Left lung (tissue), 10 donors: ENCODE measurements around the gene EFNA5. TPM values are rescaled to one million over a fixed set of nuclear protein-coding genes. Genes with fewer than 3 reads are reported as not detected.
A peak's percentile ranks its signal among the peaks of the same experiment; 100 is the strongest.

Experiments used
- ATAC-seq: fragments of 200-7000 bp; cut with Tn5 transposase; one replicate; pipeline ENCODE4 v1.9.1; 2020; ENCODE audit warnings: moderate library complexity
- DNase-seq, 4 donors: peaks; one replicate each; pipeline ENCODE4 v3.0.0-alpha.2; 2013 to 2020
- H3K27ac ChIP-seq, 2 donors: fragments of 200-600 bp; sonication (generic) in 1 of 2; one replicate each; pipeline versions ENCODE4 v1.5.0 to v1.8.0; 2020 to 2021
- H3K27me3 ChIP-seq, 2 donors: fragments of 200-600 bp; sonication (generic) in 1 of 2; one replicate each; pipeline versions ENCODE4 v1.5.0 to v1.8.0; 2020 to 2021
- H3K36me3 ChIP-seq, 2 donors: fragments of 200-600 bp; sonication (generic) in 1 of 2; one replicate each; pipeline versions ENCODE4 v1.5.0 to v1.8.0; 2020 to 2021
- H3K4me1 ChIP-seq, 2 donors: fragments of 200-600 bp; one replicate each; pipeline ENCODE4 v1.8.0; 2021
- H3K4me3 ChIP-seq, 2 donors: fragments of 200-600 bp; sonication (generic) in 1 of 2; one replicate each; pipeline versions ENCODE4 v1.5.0 to v1.8.0; 2020 to 2021; ENCODE audit warnings: mild to moderate bottlenecking in 1 of 2
- H3K9me3 ChIP-seq, 2 donors: fragments of 200-600 bp; sonication (generic) in 1 of 2; one replicate each; pipeline versions ENCODE4 v1.5.0 to v1.8.0; 2020 to 2021
- intact Hi-C, 2 donors: fragments of 100-400 bp; cut with DNase I; formaldehyde crosslinking; loops; one replicate each; pipeline versions ENCODE4 v1.11.2 to v1.14.2; 2022
- polyA plus RNA-seq, 6 donors: library from polyadenylated mRNA; unstranded; fragments of 120-200 nt; gene quantifications; one replicate each; pipeline ENCODE4 v1.2.1, GENCODE V29; 2013; ENCODE audit not compliant: insufficient read length in 6 of 6
- total RNA-seq, 2 donors: library from RNA; stranded (reverse); fragmentation: NEBNext Ultra II Directional; extraction: Animal tissue kit (Norgen Biotek cat#: 25700); gene quantifications; one replicate each; pipeline ENCODE4 v1.2.1, GENCODE V29; 2021
- TF ChIP-seq, protein P1 (sequence below), 2 donors: fragments of 200-600 bp; sonication (generic) in 1 of 2; IDR thresholded peaks; one replicate each; pipeline versions ENCODE4 v1.5.0 to v1.8.0; 2021; ENCODE audit warnings: antibody characterized with exemption in 2 of 2
- donor health status: DM: no; HTN: yes; CAD: no.
- donor health status: DM: no; HTN: no; CAD: no.

The EFNA5 gene
- total and polyA plus RNA-seq, 8 donors, result 8.8 to 28.3 (median 22.8) TPM

DNA sequence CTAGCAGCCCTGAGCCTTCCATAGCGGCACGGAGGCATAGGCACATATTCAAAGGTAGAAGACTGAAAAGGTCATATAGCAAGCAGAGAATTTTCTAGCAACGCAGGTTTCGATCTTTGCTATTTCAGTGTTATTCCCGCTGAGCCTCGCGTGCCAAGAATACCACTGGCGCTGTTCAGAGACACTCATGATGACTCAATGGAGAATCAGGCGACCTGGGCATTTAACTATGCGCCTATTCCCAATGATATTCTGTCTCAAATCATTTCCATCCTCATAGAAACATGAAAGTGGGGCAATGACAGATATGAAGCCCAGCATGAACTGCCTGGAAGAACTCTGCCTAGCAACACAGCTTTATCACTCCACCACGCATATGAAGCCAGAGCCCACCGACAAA, 59.9 kb downstream of the EFNA5 start:
- Histone ChIP-seq H3K27ac (no peak overlapping the region), H3K4me3 (no peak overlapping the region), H3K9me3 (no peaks in the 10 kb centered on the region), H3K27me3 (no peaks in the 10 kb centered on the region), H3K36me3 (no peaks in the 10 kb centered on the region), H3K4me1 (no peaks in the 10 kb centered on the region)
- ATAC-seq (no peak), DNase-seq (no peak)
- TF ChIP-seq, protein P1, sequence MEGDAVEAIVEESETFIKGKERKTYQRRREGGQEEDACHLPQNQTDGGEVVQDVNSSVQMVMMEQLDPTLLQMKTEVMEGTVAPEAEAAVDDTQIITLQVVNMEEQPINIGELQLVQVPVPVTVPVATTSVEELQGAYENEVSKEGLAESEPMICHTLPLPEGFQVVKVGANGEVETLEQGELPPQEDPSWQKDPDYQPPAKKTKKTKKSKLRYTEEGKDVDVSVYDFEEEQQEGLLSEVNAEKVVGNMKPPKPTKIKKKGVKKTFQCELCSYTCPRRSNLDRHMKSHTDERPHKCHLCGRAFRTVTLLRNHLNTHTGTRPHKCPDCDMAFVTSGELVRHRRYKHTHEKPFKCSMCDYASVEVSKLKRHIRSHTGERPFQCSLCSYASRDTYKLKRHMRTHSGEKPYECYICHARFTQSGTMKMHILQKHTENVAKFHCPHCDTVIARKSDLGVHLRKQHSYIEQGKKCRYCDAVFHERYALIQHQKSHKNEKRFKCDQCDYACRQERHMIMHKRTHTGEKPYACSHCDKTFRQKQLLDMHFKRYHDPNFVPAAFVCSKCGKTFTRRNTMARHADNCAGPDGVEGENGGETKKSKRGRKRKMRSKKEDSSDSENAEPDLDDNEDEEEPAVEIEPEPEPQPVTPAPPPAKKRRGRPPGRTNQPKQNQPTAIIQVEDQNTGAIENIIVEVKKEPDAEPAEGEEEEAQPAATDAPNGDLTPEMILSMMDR (IDR thresholded peaks at IDR 0.05), result no peak
- intact Hi-C loops, result no loop called here

DNA sequence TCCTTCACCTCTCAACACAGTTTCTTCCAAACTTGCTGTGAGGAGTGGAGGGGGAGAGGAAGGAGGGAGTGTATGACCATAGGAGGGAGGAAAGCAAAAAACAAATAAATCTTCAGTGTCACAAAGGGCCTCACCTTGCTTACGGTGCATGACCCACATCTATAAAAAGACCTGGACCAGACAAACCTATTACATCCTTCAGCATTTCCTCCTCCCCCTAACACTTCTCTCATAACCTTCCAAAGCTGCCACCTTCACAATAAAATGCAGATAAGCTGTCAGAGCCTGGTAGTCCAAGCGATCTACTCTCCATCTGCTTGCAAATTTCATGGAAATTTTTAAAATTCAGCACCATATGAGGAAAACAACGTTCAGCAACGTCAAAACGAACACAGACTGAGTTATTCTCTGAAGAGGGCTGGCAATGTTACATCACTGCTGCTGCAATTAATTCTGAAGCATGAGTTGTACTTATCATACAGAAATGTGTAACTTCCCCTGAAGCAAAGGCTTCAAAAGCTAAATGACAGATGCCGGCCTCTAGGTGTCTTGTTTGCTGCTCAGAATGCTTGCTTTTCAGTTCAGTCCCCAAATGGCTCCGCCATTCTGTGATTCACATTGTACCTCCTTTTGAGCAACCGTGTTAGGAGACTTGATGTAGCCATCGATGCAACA, 62.9 kb downstream of the EFNA5 start:
- H3K27me3 ChIP-seq, result no peaks in the 10 kb centered on the region
- H3K4me3 ChIP-seq, result no peak overlapping the region
- no peak for ATAC-seq
- TF ChIP-seq, protein P1 (IDR thresholded peaks at IDR 0.05), result no peak
- no peak for DNase-seq
- intact Hi-C loops, result no loop called here
- no peaks in the 10 kb centered on the region for H3K4me1 ChIP-seq
- no peaks in the 10 kb centered on the region for H3K36me3 ChIP-seq
- H3K27ac ChIP-seq, result no peak overlapping the region
- H3K9me3 ChIP-seq, result no peaks in the 10 kb centered on the region

DNA sequence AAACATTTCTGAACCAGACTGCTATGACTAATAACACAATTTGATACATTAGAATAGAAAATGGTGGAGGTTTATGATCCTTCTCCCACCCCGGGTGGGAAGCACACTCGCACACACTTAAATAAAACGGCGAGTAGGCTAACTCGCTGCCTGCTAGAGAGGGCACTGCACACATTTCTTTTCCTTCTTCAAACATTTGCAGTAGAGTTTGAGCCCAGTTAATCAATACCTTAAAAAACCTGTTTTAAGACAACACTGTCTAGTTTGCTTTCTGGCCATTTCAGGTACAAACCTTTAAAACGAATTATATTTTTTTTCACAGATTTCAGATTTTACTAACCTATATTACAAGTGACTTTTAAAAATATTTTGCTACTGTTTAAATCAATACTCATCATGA, 63.5 kb downstream of the EFNA5 start:
- H3K4me3 ChIP-seq, result no peak overlapping the region
- intact Hi-C loops, result no loop called here
- H3K9me3 ChIP-seq, result no peaks in the 10 kb centered on the region
- TF ChIP-seq, protein P1 (IDR thresholded peaks at IDR 0.05), result no peak
- H3K36me3 ChIP-seq, result no peaks in the 10 kb centered on the region
- no peak for DNase-seq
- peak; percentile 31 for ATAC-seq
- no peaks in the 10 kb centered on the region for H3K27me3 ChIP-seq
- H3K4me1 ChIP-seq, result no peaks in the 10 kb centered on the region
- no peak overlapping the region for H3K27ac ChIP-seq

DNA sequence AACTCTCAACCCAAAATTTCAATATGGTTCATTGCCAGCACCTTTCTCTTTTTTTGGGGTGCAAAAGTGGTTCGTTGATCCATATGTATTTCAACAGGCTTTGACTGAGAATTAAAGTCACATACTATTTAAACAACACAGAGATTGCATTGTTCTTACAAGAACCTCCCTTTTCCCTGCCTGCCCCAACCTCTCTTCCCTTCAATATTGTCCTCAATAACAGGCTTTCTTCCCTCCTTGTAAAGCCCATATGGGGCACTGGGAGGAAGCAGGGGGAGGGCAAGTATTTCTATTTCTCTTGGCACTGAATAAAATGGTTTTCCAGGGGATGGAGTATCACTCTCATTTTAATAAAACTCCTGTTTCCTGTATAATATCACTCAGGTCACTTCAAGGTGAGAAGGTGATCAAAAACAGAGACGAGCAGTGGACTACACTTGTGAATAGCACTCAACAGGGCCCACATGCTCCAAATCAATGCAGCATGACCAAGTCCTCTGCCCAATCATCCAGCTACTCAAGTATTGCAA, 65.1 kb downstream of the EFNA5 start:
- TF ChIP-seq, protein P1 (IDR thresholded peaks at IDR 0.05), result no peak

DNA sequence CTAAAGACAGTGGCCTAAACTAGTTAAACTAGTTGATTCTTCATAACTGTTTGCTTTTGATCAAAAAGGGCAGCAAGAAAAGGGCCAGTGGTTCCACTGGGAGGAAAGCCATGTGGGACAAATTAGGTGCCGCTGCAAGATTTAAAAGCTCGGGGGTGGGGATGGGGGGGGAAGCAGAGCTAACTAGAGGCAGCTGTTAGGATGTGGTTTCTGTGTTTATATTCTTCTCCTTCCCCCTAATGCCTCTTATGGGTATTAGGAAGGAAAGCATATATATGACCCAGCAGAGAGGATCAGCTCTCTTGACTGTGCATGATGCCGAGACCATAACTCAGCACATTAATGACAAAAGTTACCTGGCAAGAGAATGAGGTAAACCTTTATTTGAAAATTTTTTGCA, 65.7 kb downstream of the EFNA5 start:
- DNase-seq (no peak), ATAC-seq (no peak)
- Histone ChIP-seq H3K4me3 (no peak overlapping the region), H3K36me3 (no peaks in the 10 kb centered on the region), H3K9me3 (no peaks in the 10 kb centered on the region), H3K27ac (no peak overlapping the region), H3K27me3 (no peaks in the 10 kb centered on the region), H3K4me1 (no peaks in the 10 kb centered on the region)
- intact Hi-C loops, result no loop called here
- TF ChIP-seq, protein P1 (IDR thresholded peaks at IDR 0.05), result no peak

More for the DNA sequence above, 65.1 kb downstream of the EFNA5 start:
- H3K27me3 ChIP-seq, result no peaks in the 10 kb centered on the region
- H3K4me3 ChIP-seq, result no peak overlapping the region
- no peaks in the 10 kb centered on the region for H3K36me3 ChIP-seq
- intact Hi-C loops, result no loop called here
- DNase-seq (no peak), ATAC-seq (no peak)
- H3K27ac ChIP-seq, result no peak overlapping the region
- H3K9me3 ChIP-seq, result no peaks in the 10 kb centered on the region
- no peaks in the 10 kb centered on the region for H3K4me1 ChIP-seq
